ENCODE results near the gene PLEKHJ1.
"Not testable (repeated sequence)": the region's sequence is repeated elsewhere in the genome, so short reads cannot be mapped to it uniquely, and the experiment has no call there.

The PLEKHJ1 gene

GRCh38 chr19:2236314-2237050, at the start of gene PLEKHJ1, which contains the start of gene SF3A2:
Gene PLEKHJ1 (minus strand): TSS chr19:2236329. CDS start chr19:2236248, 81 bp downstream.
Gene SF3A2 (plus strand): TSS chr19:2236824. CDS start chr19:2243419, 6,595 bp downstream.
- DNase-seq (ENCODE audit: low spot score), result peak; percentile 96

- no peak for DNase-seq (ENCODE audit: low spot score)
Measured at GRCh38 chr19:2283835-2284507, 47.8 kb upstream of the PLEKHJ1 start.

GRCh38 chr19:2282862-2283237, 46.7 kb upstream of the PLEKHJ1 start:
- DNase-seq (ENCODE audit: low spot score), result no peak

DNA sequence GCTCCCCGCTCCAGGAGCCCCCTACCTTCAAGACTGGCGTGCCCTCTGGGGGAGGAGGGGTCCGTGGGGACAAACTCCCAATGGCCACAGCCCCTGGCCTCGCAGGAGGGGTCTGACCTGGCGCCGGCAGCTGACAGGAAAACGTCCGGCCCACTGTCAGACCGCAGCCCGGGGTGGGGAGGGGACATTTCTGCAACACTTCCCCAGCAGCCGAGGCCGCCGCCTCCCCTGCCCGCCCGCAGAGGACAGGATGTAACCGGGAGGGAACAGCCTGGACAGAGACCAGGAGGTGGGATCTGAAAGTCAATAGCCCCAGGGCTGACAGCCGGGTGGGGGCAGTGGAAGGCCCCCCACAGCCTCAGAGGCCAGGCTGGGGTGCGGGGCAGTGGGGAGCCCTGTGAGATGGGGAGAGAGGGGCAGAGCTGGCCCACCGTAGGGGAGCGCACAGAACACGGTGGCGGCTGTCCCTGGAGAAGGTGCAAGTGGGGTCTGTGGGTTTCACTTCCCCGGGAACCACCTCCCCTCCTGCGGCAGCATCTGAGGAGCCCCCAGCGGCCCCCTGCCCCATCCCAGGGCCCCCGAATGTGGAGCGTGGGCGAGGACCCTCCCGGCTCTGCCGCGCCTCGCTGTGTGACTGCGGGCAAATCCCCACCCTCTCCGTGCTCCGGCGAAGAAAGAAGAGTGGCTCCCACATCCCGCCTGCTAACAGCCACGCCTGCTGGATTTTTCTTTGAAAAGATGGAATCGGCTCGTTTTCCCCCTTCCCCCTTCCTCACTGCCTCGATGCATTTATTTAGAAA, 46.1 kb upstream of the PLEKHJ1 start, which contains the start of gene PEAK3:
PEAK3 (minus strand) TSS at position 114 of the 800 bp plus-strand sequence. CDS start 1,244 bp downstream, outside the sequence.
- peak; percentile 71 for DNase-seq (ENCODE audit: low spot score)

DNA sequence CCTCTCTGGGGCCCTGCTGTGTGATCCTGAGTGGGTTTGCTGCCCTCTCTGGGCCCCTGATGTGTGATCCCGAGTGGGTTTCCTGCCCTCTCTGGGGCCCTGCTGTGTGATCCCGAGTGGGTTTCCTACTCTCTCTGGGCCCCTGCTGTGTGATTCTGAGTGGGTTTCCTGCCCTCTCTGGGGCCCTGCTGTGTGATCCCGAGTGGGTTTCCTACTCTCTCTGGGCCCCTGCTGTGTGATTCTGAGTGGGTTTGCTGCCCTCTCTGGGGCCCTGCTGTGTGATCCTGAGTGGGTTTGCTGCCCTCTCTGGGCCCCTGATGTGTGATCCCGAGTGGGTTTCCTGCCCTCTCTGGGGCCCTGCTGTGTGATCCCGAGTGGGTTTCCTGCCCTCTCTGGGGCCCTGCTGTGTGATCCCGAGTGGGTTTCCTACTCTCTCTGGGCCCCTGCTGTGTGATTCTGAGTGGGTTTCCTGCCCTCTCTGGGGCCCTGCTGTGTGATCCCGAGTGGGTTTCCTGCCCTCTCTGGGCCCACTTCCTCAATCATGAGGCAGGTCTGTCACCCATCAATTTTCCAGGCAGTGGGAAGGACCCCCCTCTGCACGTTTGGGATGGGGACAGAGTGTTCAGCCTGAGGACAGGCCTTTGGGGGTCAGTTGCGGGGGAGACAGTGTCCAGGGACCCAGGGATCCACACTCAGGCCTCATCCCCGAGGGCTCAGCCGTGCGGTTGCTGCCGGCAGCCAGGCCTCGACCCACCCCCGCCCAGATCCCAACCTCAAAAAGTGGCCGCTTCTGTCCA, 45.3 kb upstream of the PLEKHJ1 start:
- DNase-seq (ENCODE audit: low spot score), result not testable (repeated sequence)

DNA sequence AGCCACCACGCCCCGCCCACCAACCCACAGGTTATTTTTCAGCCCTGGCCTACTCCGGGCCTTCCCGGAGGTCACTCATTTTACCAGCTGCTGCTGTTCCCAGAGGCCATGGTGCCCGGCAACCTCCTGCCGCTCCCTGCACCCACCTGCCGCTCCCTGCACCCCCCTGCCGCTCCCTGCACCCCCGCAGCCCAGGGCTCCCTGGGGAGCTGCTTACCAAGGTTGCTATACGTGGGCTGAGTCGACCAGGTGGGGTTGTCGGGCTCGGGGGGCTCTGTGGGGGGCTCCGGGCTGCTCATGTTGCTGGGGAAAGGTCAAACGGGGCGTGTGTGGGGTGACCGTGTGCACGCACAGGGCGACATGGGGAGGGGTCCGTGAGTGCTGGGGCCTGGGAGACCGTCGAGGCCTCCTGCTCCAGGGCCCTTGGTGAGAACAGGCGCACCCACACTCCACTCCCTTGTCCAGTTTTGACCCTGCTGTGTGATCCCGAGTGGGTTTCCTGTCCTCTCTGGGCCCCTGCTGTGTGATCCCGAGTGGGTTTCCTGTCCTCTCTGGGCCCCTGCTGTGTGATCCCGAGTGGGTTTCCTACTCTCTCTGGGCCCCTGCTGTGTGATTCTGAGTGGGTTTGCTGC, 44.6 kb upstream of the PLEKHJ1 start:
- DNase-seq (ENCODE audit: low spot score), result no peak

DNA sequence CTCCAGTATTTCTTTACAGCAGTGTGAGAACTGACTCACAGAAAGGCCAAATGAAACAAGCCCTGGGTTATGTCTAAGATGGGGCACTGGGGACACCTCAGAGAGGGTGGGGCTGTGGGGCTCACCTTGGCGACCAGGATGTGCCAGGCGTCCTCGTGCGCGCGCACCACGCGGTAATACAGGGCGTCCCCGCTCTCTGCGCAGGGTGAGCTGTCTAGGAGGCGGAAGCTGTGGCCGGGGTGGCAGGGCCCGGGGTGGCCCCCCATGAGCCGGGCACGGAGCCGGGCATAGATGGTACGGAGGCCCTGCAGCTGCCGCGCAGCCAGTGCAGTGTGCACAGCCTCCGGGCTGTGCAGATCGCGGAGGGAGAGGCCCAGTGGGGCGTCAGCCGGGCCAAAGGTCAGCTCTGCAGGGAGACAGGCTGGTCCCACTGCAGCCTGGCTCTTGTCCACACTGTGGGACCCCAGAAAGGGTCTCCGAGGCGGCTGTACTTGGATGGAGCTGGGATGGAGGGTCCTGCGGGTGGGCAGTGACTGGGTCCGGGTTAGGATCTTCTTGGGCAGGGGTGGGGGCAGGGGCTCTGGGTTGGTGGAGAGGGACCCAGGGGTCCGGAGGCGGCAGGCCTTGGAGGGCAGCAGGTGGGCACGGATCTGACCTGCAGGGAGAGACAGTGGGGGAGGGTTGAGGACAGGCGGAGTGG, 42.5 kb upstream of the PLEKHJ1 start:
- no peak for DNase-seq (ENCODE audit: low spot score)

DNA sequence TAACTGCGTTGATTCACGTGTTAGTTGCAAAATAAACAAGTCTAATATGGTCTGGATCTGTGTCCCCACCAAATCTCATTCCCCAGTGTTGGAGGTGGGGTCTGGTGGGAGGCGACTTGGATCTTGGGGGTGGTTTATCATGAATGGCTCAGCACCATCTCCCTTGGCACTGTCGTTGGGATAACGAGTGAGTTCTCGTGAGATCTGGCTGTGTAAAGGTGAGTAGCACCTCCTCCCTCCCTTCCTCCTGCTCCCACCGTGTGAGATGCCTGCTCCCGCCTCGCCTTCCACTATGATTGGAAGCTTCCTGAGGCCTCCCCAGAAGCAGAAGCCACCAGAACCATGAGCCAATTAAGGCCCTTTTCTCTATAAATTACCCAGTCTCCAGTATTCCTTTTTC, 41.0 kb upstream of the PLEKHJ1 start:
- DNase-seq (ENCODE audit: low spot score), result no peak

DNA sequence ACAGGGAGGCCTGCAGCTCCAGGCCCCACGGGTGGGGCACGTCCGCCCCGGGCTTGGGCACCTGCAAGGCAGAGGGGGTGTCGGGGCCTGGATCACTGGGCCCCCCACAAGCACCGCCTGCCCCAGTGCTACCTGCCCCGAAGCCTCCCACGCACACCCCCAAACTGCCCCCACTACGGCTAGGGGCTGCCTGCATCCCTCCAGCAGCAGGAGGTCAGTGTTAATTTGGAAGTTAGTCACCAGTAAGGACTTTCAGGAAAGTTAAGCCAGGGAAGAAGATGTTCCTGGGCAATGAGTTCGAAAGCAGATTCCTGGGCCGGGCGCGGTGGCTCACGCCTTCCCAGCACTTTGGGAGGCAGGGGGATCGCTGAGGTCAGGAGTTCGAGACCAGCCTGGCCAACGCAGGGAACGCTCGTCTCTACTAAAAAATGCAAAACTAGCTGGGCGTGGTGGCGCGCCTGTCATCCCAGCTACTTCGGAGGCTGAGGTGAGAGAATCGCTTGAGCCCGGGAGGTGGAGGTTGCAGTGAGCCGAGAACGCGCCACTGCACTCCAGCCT, 40.4 kb upstream of the PLEKHJ1 start:
- no peak for DNase-seq (ENCODE audit: low spot score)

GRCh38 chr19:2275588-2276428, 39.7 kb upstream of the PLEKHJ1 start:
- DNase-seq (ENCODE audit: low spot score), result no peak

- DNase-seq (ENCODE audit: low spot score), result no peak
Measured at GRCh38 chr19:2274931-2275535, 38.9 kb upstream of the PLEKHJ1 start.

DNA sequence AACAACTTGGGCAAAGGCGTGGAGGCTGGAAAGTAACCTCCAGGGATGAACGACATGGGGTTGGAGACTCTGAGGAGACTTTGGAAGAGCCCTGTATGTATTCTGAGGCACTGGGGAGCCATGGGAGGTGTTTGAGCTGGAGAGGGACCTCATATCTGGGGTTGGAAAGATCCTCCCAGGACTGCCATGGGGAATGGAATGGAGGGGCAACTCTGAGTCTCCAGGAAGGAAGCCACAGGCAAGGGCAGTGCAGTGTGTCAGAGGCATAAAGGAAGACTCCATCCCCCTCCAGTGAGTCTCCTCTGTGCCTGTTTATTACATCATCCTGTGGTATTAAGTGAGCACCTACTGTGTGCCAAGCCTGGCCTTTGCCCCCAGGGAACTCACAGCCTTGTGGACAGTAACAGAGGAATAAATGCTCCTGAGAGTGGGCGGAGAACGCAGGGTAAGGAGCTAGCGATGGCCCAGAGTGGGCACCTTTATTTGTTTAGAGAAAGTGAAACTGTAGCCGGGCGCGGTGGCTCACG, 38.1 kb upstream of the PLEKHJ1 start:
- DNase-seq (ENCODE audit: low spot score), result no peak

DNA sequence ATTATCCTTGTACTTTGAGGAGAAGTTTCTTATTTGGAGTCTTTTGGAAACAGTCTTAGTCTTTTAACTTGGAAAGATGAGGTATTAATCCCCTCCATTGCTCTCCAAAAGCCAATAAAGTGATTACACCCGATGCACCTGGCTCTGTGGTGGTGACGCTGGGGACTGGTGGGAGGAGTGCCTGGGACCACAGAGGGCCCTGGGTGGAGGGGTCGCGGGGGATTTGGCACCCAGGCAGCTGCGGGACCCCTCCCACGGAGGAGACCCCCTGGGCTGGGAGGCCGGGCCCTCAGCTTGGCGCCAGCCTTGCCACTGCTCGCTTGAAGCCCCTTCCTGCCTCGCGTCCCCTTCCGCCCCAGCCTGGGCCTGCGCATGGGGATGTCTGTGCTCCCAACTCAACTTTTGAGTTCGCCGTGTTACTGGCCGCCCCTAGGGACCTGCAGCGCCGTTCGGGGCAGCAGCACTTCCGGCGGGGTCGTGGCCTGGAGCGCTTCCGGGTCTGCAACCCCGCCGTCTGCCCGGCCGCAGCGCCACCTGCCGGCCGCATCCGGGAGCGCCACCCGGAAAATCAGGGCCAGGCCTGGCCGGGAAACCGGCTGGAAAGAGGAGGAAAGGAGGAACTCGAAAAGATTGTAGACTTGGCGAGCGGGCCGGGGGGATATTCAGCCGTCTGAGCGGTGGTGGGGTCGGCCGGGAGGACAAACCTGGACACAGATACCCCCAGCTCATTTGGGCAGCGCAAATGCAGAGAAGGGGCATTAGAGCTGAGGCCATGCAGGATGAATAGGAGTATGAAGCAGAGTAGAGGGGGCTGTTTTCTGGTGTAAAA, 37.4 kb upstream of the PLEKHJ1 start:
- DNase-seq (ENCODE audit: low spot score), result no peak

- no peak for DNase-seq (ENCODE audit: low spot score)
Measured at GRCh38 chr19:2271234-2272103, 35.3 kb upstream of the PLEKHJ1 start.

GRCh38 chr19:2270423-2271233, 34.5 kb upstream of the PLEKHJ1 start:
- DNase-seq (ENCODE audit: low spot score), result peak; percentile 73

- no peak for DNase-seq (ENCODE audit: low spot score)
Measured at GRCh38 chr19:2270157-2270422, 34.0 kb upstream of the PLEKHJ1 start.
